GM18517 (cell line): ENCODE data around the gene GPATCH11.

Experiments used
- ATAC-seq: cut with Tn5 transposase; IDR thresholded peaks from one replicate; pipeline ENCODE4 v1.9.1; 2021; ENCODE audit warnings: mild to moderate bottlenecking, moderate library complexity; ENCODE audit not compliant: unreplicated experiment

Gene GPATCH11

GRCh38 chr2:37104178-37104577 is 19.9 kb downstream of the GPATCH11 start:
- no peak for ATAC-seq

- no peak for ATAC-seq
These were observed 20.8 kb downstream of the GPATCH11 start for GRCh38 chr2:37105150-37105549.

DNA sequence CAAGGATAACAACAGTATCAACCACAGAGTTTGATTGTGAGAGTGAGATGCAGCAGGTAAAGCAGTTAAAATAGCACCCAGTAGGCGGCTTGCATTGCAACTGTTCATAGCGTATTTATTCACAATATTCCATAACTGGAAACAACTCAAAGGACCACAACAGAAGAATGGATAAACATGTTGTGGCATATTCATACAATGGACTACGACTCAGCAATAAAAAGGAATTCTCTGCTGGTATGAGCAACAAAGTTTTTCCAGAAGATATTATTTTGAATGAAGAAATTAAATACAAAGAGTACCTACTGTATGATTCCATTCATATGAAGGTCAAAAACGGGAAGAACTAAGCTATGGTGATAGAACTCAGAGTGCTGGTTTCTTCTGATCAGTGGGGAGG is 25.2 kb downstream of the GPATCH11 start:
- no peak for ATAC-seq

GRCh38 chr2:37110306-37111212 is 26.2 kb downstream of the GPATCH11 start:
- ATAC-seq = no peak

DNA sequence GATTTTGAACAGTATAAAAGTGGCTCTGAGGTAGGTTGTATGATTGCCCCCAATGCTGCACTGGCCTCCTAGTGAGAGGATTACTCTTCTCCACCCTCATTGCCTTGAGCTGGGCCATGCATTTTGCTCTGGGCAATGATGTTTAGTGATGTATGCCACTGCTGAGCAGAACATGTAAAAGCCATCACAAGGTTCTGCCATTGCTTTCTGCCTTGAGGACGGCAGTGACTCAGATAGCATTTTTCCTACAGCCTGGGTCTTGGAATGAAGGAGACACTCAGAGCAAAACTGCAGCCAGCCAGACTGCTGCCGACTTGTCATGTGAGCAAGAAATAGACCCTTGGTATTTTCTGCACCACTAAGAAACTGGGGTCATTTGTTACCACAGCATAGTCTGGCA is 27.6 kb downstream of the GPATCH11 start:
- no peak for ATAC-seq

- no peak for ATAC-seq
These were observed 33.2 kb downstream of the GPATCH11 start for GRCh38 chr2:37117566-37117965.

GRCh38 chr2:37119157-37119556 is 34.8 kb downstream of the GPATCH11 start:
- no peak for ATAC-seq

DNA sequence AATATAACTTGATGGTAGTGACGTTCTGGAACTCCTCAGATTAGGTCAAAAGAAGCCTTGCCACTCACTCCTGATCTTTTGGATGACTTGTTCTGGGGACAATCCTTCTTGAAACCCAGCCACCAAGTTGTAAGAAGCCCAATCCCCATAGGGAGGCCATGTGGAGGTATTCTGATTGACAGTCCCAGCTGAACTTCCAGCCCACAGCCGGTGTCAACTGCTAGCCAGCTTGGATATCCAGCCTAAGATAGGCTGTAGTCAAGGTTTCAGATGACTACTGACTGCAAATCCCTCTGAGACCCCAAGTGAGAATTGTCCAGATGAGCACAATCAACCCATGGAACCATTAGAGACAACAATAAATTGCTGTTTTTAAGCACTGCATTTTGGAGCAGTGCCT is 41.1 kb downstream of the GPATCH11 start:
- ATAC-seq = no peak

DNA sequence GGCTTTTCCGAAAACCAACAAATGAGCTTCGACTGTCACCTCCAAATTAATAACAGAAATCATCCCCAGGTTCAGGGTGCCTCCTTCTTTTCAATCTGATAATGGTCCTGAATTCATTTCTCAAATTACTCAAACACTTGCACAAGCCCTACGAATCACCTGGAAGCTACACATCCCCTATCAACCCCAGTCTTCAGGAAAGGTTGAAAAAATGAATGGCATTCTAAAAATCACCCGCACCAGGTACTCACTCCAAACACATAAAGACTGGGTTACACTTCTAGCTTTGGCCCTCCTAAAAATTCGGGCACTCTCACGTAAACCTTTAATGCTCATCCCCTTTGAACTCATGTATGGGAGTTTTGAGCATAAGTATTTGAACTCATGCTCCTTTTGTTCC is 48.6 kb downstream of the GPATCH11 start:
- ATAC-seq = no peak

GRCh38 chr2:37142546-37142945 is 58.2 kb downstream of the GPATCH11 start:
- ATAC-seq = no peak

- no peak for ATAC-seq
These were observed 59.7 kb downstream of the GPATCH11 start for GRCh38 chr2:37143974-37144373.

- no peak for ATAC-seq
These were observed 61.7 kb downstream of the GPATCH11 start for GRCh38 chr2:37146062-37146461.

DNA sequence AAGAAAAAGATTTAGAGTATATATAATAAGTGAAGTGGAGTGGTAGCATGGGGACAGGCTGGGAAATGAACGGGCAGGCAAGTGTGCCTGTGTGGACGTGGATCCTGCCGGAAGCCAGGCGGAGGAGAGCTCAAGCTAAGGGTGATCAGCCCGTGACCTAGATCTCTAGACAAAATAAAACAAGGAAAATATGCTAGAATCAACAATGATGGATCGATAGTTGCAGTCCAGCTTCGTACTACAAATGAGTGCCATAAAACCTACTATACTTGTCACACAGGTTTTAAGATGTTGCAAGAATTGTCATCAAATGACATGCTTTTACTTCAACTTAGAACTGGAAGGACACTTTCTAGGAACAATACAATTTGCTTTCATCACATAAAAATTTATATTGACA is 64.0 kb downstream of the GPATCH11 start:
- no peak for ATAC-seq
